Measurements from ENCODE around the gene SPDYE1.

The SPDYE1 gene

GRCh38 chr7:44044315-44045225 is 46.9 kb downstream of the SPDYE1 start, which contains the start of gene DBNL (continued):
- TF ChIP-seq PRDM10 (tag by site-specific recombination; IDR thresholded peaks at IDR 0.05) (peak; percentile 47), ZNF624 (tag by site-specific recombination; IDR thresholded peaks at IDR 0.05) (no peak), WT1 (tag by site-specific recombination; IDR thresholded peaks at IDR 0.05) (peak; percentile 38; the same call in 1 of the 2 replicates), ZNF555 (tag by site-specific recombination; conservative IDR thresholded peaks at IDR 0.05) (no peak), ZNF501 (tag by site-specific recombination; IDR thresholded peaks at IDR 0.05) (peak; percentile 85; the same call in 1 of the 2 replicates), ZNF214 (tag by site-specific recombination; IDR thresholded peaks at IDR 0.05; ENCODE audit: borderline replicate concordance) (no peak), ZNF121 (tag by site-specific recombination; IDR thresholded peaks at IDR 0.05) (peak; percentile 95), ZIC2 (tag by site-specific recombination; IDR thresholded peaks at IDR 0.05) (peak; percentile 30; the same call in 1 of the 2 replicates), ZNF513 (tag by site-specific recombination; IDR thresholded peaks at IDR 0.05) (no peak)

GRCh38 chr7:44045226-44046014 is 47.7 kb downstream of the SPDYE1 start:
- ChIA-PET CTCF (no interaction called here), POLR2A (interaction anchor here (0.6 to 1.9 kb wide), 4 partner anchors 13 to 66 kb away, joined by 3 to 16 read pairs (median 8); partner anchors contain the start of gene PGAM2)
- Histone ChIP-seq H3K4me3 (ENCODE audit: low read depth, low read length) (peak overlapping the region; percentile 96), H3K27ac (ENCODE audit: extremely low read depth, low read depth, low read length) (peak overlapping the region; percentile 63), H3K9me3 (ENCODE audit: control insufficient read depth, insufficient read depth, low read depth, low read length) (no peaks in the 10 kb centered on the region), H3K36me3 (ENCODE audit: control insufficient read depth in 2 of 2, insufficient read depth in 1 of 2, low read length in 2 of 2) (peaks cover 11 to 29% of the 10 kb centered on the region in 2 experiments; a peak in 2 of 3 replicates), H3K4me1 (ENCODE audit: control insufficient read depth, insufficient read depth, low read length) (peaks cover 6% of the 10 kb centered on the region; the same call in 1 of the 2 replicates)
- TF ChIP-seq ZNF664 (tag by site-specific recombination; IDR thresholded peaks at IDR 0.05) (no peak), ZBTB48 (tag by site-specific recombination; IDR thresholded peaks at IDR 0.05) (0 out of 2 replicates have a peak, but pooled peaks have one; percentile 4), ZSCAN4 (tag by site-specific recombination; IDR thresholded peaks at IDR 0.05) (no peak), ZNF140 (tag by site-specific recombination; IDR thresholded peaks at IDR 0.05) (no peak), SCRT2 (tag by site-specific recombination; IDR thresholded peaks at IDR 0.05) (peak; percentile 52; the same call in 1 of the 2 replicates), ZNF692 (tag by site-specific recombination; IDR thresholded peaks at IDR 0.05) (peak; percentile 26; the same call in 1 of the 2 replicates), ZNF398 (tag by site-specific recombination; IDR thresholded peaks at IDR 0.05) (no peak), ZBTB26 (tag by site-specific recombination; optimal IDR thresholded peaks at IDR 0.05) (no peak), ZBTB17 (tag by site-specific recombination; IDR thresholded peaks at IDR 0.05) (peak; percentile 75), ZSCAN16 (tag by site-specific recombination; IDR thresholded peaks at IDR 0.05) (no peak)
